ENCODE data around the gene ZNF407. TPM values are rescaled to one million over a fixed set of nuclear protein-coding genes. Genes with fewer than 3 reads are reported as not detected.

ZNF407 gene, protein sequence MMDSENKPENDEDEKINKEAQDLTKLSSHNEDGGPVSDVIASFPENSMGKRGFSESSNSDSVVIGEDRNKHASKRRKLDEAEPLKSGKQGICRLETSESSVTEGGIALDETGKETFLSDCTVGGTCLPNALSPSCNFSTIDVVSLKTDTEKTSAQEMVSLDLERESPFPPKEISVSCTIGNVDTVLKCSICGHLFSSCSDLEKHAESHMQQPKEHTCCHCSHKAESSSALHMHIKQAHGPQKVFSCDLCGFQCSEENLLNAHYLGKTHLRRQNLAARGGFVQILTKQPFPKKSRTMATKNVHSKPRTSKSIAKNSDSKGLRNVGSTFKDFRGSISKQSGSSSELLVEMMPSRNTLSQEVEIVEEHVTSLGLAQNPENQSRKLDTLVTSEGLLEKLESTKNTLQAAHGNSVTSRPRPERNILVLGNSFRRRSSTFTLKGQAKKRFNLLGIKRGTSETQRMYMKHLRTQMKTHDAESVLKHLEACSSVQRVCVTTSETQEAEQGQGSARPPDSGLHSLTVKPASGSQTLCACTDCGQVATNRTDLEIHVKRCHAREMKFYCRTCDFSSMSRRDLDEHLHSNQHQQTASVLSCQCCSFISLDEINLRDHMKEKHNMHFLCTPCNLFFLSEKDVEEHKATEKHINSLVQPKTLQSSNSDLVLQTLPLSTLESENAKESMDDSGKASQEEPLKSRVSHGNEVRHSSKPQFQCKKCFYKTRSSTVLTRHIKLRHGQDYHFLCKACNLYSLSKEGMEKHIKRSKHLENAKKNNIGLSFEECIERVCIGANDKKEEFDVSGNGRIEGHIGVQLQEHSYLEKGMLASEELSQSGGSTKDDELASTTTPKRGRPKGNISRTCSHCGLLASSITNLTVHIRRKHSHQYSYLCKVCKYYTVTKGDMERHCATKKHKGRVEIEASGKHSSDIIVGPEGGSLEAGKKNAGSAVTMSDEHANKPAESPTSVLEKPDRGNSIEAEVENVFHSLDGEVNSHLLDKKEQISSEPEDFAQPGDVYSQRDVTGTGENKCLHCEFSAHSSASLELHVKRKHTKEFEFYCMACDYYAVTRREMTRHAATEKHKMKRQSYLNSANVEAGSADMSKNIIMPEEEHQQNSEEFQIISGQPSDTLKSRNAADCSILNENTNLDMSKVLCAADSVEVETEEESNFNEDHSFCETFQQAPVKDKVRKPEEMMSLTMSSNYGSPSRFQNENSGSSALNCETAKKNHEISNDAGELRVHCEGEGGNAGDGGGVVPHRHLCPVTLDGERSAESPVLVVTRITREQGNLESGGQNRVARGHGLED (N-terminal part only)
- 5.7 and 5.8 TPM in 2 replicates for polyA plus RNA-seq (2011; rRNA removed)
- polyA minus RNA-seq (2011; rRNA and poly(A)+ RNA removed) = 40.9 and 43.0 TPM in 2 replicates

DNA sequence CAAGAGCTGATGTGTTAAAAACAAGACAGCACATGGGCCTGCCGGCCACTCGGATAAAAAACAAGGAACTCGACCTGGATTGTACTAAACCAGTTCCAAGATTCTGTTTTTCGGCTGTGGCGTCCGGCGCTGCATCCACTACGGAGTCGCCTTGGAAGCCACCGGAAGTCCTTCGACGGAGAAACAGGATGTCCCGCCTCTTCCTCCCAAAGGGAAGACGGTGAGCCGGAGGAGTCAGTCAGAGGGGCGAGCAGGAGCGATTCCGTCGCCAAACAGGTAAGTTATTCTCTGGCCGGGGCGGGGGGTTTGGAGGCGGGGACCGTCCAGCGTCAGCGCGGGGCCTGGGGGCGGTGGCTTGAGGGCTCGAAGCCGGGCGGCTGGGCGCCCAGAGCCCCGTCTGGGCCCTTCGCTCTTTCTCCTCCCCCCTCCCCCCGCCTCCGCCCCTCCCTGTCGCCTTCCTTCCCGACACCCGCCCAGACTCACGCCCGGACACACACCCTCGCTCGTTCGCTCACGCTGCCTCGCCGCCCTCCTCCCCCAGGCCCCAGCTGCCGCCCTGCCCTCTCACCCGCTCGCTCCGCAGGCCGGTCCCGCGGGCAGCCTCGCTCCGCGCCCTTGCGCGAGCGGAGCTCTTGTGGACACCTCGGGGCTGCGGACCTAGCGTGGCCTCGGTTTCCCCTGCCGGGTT, at the start of gene ZNF407:
ZNF407 (plus strand) TSS at position 209 of the 688 bp plus-strand sequence. CDS start 33,150 bp downstream, outside the sequence.
- Histone ChIP-seq H3K27ac (ENCODE audit: low read depth, low read length) (peak within 1 kb of the TSS; percentile 92), H3K4me3 (ENCODE audit: low read depth, low read length) (peak within 1 kb of the TSS; percentile 91), H3K9me3 (ENCODE audit: control insufficient read depth, insufficient read depth, low read length) (peaks cover 2% of the 10 kb centered on the region; the same call in 1 of the 2 replicates), H3K27me3 (ENCODE audit: control insufficient read depth, insufficient read depth, low read length) (no peaks in the 10 kb centered on the region)
- TF ChIP-seq, protein P1, sequence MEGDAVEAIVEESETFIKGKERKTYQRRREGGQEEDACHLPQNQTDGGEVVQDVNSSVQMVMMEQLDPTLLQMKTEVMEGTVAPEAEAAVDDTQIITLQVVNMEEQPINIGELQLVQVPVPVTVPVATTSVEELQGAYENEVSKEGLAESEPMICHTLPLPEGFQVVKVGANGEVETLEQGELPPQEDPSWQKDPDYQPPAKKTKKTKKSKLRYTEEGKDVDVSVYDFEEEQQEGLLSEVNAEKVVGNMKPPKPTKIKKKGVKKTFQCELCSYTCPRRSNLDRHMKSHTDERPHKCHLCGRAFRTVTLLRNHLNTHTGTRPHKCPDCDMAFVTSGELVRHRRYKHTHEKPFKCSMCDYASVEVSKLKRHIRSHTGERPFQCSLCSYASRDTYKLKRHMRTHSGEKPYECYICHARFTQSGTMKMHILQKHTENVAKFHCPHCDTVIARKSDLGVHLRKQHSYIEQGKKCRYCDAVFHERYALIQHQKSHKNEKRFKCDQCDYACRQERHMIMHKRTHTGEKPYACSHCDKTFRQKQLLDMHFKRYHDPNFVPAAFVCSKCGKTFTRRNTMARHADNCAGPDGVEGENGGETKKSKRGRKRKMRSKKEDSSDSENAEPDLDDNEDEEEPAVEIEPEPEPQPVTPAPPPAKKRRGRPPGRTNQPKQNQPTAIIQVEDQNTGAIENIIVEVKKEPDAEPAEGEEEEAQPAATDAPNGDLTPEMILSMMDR (IDR thresholded peaks at IDR 0.05; ENCODE audit: low read depth, low read length) = no peak
- ChIA-PET CTCF (interaction anchor here (1.0 kb wide), 1 partner anchor 55 kb away, joined by 3 read pairs; no protein-coding TSS in a partner anchor), POLR2A (interaction anchor here (0.6 to 1.3 kb wide), 2 partner anchors 12 to 32 kb away, joined by 4 to 8 read pairs; no protein-coding TSS in a partner anchor)
- peak; percentile 72 for DNase-seq (ENCODE audit: low read depth, low spot score)

GRCh38 chr18:74549591-74550104, 48.0 kb upstream of the ZNF407 start:
- no peak overlapping the region for H3K27ac ChIP-seq (ENCODE audit: low read depth, low read length)
- no peak overlapping the region for H3K4me3 ChIP-seq (ENCODE audit: low read depth, low read length)
- peaks cover 7% of the 10 kb centered on the region for H3K27me3 ChIP-seq (ENCODE audit: control insufficient read depth, insufficient read depth, low read length)
- TF ChIP-seq, protein P1 (IDR thresholded peaks at IDR 0.05; ENCODE audit: low read depth, low read length) = no peak
- H3K9me3 ChIP-seq (ENCODE audit: control insufficient read depth, insufficient read depth, low read length) = peaks cover 7% of the 10 kb centered on the region; the same call in 1 of the 2 replicates
- ChIA-PET CTCF (interaction anchor here (0.6 to 1.5 kb wide), 2 partner anchors 196 to 762 kb away, joined by 3 read pairs; no protein-coding TSS in a partner anchor), POLR2A (no interaction called here)
- no peak for DNase-seq (ENCODE audit: low read depth, low spot score)

DNA sequence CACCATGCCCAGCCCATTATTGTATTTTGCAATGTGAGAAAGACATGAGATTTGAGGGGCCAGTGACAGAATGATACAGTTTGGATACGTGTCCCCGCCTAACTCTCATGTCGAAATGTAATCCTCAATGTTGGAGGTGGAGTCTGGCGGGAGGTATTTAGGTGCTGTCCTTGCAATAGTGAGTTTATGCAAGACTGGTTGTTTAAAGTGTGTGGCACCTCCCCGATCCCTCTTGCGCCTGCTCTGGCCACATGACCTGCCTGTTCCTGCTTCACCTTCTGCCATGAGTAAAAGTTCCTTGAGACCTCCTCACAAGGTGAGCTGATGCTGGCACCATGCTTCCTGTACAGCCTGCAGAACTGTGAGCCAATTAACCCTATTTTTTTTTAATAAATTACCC, 46.8 kb upstream of the ZNF407 start:
- Histone ChIP-seq H3K4me3 (ENCODE audit: low read depth, low read length) (no peak overlapping the region), H3K27me3 (ENCODE audit: control insufficient read depth, insufficient read depth, low read length) (peaks cover 7% of the 10 kb centered on the region), H3K9me3 (ENCODE audit: control insufficient read depth, insufficient read depth, low read length) (peaks cover 7% of the 10 kb centered on the region; the same call in 1 of the 2 replicates), H3K27ac (ENCODE audit: low read depth, low read length) (no peak overlapping the region)
- ChIA-PET POLR2A (no interaction called here), CTCF (interaction anchor here (1.4 to 1.7 kb wide), 9 partner anchors 10 to 1850 kb away, joined by 3 to 128 read pairs (median 13); no protein-coding TSS in a partner anchor)
- no peak for DNase-seq (ENCODE audit: low read depth, low spot score)
- TF ChIP-seq, protein P1 (IDR thresholded peaks at IDR 0.05; ENCODE audit: low read depth, low read length) = no peak

GRCh38 chr18:74551452-74551851, 46.2 kb upstream of the ZNF407 start:
- Histone ChIP-seq H3K9me3 (ENCODE audit: control insufficient read depth, insufficient read depth, low read length) (peaks cover 7% of the 10 kb centered on the region; the same call in 1 of the 2 replicates), H3K4me3 (ENCODE audit: low read depth, low read length) (no peak overlapping the region), H3K27ac (ENCODE audit: low read depth, low read length) (no peak overlapping the region), H3K27me3 (ENCODE audit: control insufficient read depth, insufficient read depth, low read length) (peaks cover 7% of the 10 kb centered on the region)
- ChIA-PET POLR2A (interaction anchor here (0.7 kb wide), 1 partner anchor 198 kb away, joined by 3 read pairs; no protein-coding TSS in a partner anchor), CTCF (interaction anchor here (0.6 to 1.7 kb wide), 67 partner anchors 10 to 1850 kb away, joined by 3 to 128 read pairs (median 5); partner anchors contain the start of gene CNDP2)
- DNase-seq (ENCODE audit: low read depth, low spot score) = no peak
- TF ChIP-seq, protein P1 (IDR thresholded peaks at IDR 0.05; ENCODE audit: low read depth, low read length) = no peak
